Renal pelvis (tissue), 4 donors: Measurements from ENCODE around the gene ORC3. TPM values are rescaled to one million over a fixed set of nuclear protein-coding genes. Genes with fewer than 3 reads are reported as not detected.
"Not testable (repeated sequence)": the region's sequence is repeated elsewhere in the genome, so short reads cannot be mapped to it uniquely, and the experiment has no call there.

Experiments
- DNase-seq: peaks from one replicate; pipeline ENCODE4 v3.0.0-alpha.2; 2013
- polyA plus RNA-seq, 3 donors: library from polyadenylated mRNA; unstranded; fragments of 120-200 nt; gene quantifications; one replicate each; pipeline ENCODE4 v1.2.1, GENCODE V29; 2013; ENCODE audit not compliant: insufficient read length in 3 of 3

The ORC3 gene
- polyA plus RNA-seq, 3 donors: 37.2 to 41.2 (median 38.3) TPM

- no peak for DNase-seq
These were observed 66.9 kb downstream of the ORC3 start for GRCh38 chr6:87656857-87657256.

DNA sequence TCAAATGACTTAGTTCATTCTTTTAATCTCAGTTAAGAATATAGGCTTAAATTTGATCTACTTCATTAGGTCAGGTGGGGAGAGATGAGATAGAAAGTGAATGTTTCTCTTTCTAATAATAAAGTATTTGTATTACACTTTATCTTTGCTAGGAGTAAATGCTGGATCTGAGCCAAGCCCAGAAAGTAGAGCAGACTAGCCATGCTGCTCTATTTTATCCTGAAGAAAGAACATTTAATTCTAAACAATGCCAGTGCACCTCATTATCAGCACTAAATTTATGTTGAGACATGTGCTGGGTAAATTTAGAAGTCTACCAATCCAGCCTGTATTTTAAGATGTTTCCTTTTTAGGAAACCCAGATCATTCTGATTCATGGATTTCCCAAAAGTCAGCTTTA lies 68.6 kb downstream of the ORC3 start:
- DNase-seq: no peak

GRCh38 chr6:87660226-87660911 lies 70.4 kb downstream of the ORC3 start:
- no peak for DNase-seq

DNA sequence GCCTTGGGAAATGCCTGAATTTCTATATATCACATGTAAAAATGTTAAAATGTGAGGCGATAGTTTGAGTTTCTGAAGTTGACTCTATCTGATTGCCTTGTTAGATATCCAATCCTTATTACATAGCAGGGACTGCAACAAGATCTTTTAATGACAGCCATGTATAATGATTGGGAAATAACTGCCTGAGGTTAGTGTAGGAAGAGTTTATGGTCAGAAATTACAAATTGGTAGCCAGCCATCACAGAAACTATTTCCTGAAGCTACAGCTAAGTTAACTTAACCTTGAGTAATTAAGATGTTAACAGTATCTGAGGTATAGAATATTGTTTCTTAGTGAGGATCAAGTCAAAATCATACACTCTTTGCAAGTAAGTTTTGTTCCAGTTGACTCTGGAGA lies 71.1 kb downstream of the ORC3 start:
- DNase-seq: no peak

- DNase-seq: no peak
These were observed 71.6 kb downstream of the ORC3 start for GRCh38 chr6:87661503-87661902.

DNA sequence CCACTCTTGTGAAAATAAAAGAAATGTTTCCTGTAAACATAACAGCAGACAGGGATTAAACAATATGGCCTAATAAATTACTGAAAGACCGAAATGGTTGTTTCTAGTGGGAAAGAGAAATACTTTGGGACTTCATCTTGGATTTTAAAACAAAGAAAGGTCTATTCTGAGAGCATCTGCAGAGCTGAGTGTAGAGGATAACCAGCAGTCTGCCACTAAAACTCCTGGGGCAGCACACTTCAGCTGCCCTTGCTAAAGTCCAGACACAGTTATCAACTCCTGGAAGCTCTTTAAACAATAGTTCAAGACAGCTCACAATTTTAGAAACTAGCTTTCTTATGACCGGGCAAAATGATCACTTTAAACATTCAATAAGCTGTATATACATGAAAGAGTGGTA lies 73.5 kb downstream of the ORC3 start:
- DNase-seq: no peak

GRCh38 chr6:87664921-87665485 lies 75.1 kb downstream of the ORC3 start:
- no peak for DNase-seq

- DNase-seq: no peak
These were observed 77.1 kb downstream of the ORC3 start for GRCh38 chr6:87667032-87667431.

DNA sequence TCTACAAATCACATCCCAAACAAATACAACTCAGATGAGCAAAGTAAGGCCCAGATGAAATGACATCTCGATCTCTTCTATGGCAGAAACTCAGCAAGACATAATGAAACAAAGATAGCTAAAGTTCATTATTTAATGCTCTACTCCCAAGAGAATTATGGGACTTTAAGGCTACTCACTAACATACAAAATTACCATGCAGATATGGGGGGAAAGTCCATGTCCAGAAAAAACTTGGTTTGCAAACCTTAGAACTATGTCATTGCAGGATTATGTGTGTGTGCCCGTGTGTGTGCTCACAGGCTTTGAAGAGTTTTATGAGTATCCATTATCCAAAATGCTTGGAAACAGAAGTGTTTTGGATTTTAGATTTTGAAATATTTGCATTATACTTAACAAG lies 78.1 kb downstream of the ORC3 start:
- no peak for DNase-seq

DNA sequence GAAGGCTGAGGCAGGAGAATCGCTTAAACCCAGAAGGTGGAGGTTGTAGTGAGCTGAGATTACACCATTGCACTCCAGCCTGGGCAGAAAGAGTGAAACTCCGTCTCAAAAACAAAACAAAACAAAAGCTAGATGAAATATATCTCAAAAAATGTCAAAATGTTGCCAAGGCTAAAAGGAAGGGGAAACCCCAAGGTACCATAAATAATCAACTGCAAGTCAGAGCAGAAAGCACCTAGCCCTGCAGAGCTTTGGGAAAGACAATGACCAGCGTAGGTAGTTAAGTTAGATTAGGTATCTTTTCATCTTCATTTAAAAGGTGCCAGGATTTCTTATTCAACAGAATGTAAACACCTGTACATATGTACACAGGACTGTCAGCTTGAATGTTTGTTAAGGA lies 79.1 kb downstream of the ORC3 start:
- no peak for DNase-seq

DNA sequence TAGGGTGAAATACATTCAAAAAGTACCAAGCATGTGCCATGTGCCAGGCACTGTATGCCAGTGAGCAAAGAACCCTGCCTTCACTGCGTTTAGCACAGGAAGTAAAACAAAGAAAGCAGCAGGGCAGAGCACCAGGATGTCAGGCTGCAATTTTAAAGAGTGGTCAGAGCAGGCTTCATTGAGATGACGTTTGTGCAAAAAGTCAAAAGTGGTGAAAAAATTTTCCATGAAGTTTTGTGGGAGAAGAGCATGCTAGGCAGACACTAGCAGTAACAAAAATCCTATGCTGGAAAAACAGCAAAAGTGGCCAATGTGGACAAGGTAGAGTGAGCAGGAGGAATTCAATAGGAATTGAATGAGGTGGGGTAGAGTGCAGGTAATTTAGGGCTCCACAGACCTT lies 80.8 kb downstream of the ORC3 start:
- DNase-seq: no peak

DNA sequence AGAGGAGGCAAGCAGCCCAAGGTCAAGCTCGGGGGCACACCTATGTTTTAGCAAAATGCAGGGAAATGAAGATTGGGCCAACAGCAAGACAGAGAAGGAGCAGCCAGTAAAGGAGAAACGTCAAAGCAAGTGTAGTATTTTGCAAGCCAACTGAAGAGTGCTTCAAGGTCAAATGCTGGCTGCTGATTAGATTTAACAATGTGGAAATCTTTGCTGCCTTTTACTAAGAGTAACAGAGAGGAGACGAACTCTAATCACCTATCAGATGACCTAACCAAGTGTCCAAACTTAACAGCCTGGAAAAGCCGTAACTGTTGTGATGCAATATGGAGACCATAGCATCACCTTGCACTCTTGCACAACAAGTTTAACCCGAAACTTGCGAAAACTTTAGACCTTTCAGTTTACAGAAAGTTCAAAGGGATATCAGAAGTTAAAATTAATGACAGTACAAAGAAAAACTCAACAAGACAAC lies 81.7 kb downstream of the ORC3 start:
- DNase-seq: no peak

- no peak for DNase-seq
These were observed 82.7 kb downstream of the ORC3 start for GRCh38 chr6:87672641-87673040.

DNA sequence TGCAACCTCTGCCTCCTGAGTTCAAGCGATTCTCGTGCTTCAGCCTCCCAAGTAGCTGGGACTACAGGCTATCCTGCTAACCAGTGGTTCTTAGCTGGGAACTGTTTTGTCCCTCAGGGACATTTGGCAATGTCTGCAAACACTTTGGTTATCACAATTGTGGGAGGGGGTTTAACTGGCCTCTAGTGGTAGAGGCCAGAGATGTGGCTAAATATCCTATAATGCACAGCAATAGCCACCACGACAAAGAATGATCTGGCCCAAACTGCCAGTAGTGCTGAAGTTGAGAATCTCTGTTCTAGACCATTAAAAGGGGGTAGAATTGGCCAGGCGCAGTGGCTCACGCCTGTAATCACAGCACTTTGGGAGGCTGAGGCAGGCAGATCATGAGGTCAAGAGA lies 83.3 kb downstream of the ORC3 start:
- DNase-seq: no peak

GRCh38 chr6:87674290-87674689 lies 84.4 kb downstream of the ORC3 start:
- no peak for DNase-seq

- DNase-seq: no peak
These were observed 85.2 kb downstream of the ORC3 start for GRCh38 chr6:87675004-87675681.

- DNase-seq: no peak
These were observed 92.4 kb downstream of the ORC3 start for GRCh38 chr6:87682310-87682709.

DNA sequence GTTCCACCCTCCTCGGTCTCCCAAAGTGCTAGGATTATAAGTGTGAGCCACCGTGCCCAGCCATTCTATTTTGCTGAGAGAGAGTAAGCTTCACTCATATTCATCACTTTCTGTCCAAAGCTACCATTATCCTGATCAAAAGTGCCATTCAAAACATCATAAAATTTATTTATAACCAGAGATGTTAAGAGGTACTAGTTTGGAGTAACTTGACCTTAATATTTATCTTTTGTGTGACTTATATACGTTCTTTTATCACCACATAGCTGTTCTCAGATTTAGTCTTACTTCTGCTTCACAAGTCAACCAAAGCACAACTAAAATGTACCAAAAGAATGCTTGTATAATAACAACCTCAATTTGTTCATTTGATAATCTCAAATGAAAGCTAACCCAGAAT lies 94.0 kb downstream of the ORC3 start:
- no peak for DNase-seq

- no peak for DNase-seq
These were observed 95.1 kb downstream of the ORC3 start for GRCh38 chr6:87684895-87685654.

GRCh38 chr6:87686636-87687205 lies 96.8 kb downstream of the ORC3 start:
- DNase-seq: not testable (repeated sequence)

- no peak for DNase-seq
These were observed 97.4 kb downstream of the ORC3 start for GRCh38 chr6:87687296-87687695.

DNA sequence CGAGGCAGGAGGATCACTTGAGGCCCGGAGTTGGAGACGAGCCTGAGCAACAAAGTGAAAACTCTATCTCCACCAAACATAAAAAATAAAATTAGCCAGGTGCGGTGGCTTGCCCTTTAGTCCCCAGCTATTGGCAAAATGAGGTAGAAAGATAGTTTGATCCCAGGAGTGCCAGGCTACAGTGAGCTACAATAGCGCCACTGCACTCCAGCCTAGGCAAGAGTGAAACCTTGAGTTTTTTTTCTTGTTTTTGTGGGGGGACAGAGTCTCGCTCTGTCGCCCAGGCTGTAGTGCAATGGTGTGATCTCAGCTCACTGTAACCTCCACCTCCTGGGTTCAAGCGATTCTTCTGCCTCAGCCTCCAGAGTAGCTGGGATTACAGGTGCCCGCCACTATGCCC lies 98.0 kb downstream of the ORC3 start:
- DNase-seq: not testable (repeated sequence)
